GM18951 (cell line): ENCODE measurements around the gene RAE1.
A peak's percentile ranks its signal among the peaks of the same experiment; 100 is the strongest.

ENCODE experiments used
- POLR2A ChIP-seq: IDR thresholded peaks from 4 replicates; pipeline ENCODE4 v1.6.1; 2011; ENCODE audit warnings: mild to moderate bottlenecking; ENCODE audit not compliant: insufficient read length, insufficient read depth; ENCODE audit errors: extremely low read depth
- in situ Hi-C: fragments of 300-500 bp; cut with MboI; formaldehyde crosslinking; loops from one replicate; pipeline ENCODE4 v1.12.0; 2022; ENCODE audit warnings: low sequenced_read_pairs, mixed read lengths, inconsistent platforms; ENCODE audit not compliant: unreplicated experiment

RAE1 gene

GRCh38 chr20:57381596-57382503 lies 30.8 kb downstream of the RAE1 start:
- TF ChIP-seq POLR2A, result no peak
- in situ Hi-C loops, result loop anchor here (10.0 to 25.0 kb wide), 2 partner anchors 213 to 830 kb away; no protein-coding TSS in a partner anchor

- no peak for TF ChIP-seq POLR2A
- in situ Hi-C loops, result loop anchor here (10.0 to 25.0 kb wide), 2 partner anchors 212 to 830 kb away; no protein-coding TSS in a partner anchor
These were observed 31.5 kb downstream of the RAE1 start for GRCh38 chr20:57382516-57382915.

GRCh38 chr20:57383447-57384347 lies 32.6 kb downstream of the RAE1 start:
- in situ Hi-C loops, result loop anchor here (10.0 to 25.0 kb wide), 2 partner anchors 211 to 829 kb away; no protein-coding TSS in a partner anchor
- TF ChIP-seq POLR2A, result no peak

GRCh38 chr20:57384486-57384885 lies 33.4 kb downstream of the RAE1 start:
- in situ Hi-C loops, result loop anchor here (10.0 to 25.0 kb wide), 2 partner anchors 210 to 828 kb away; no protein-coding TSS in a partner anchor
- no peak for TF ChIP-seq POLR2A

- TF ChIP-seq POLR2A, result no peak
- in situ Hi-C loops, result loop anchor here (10.0 to 25.0 kb wide), 2 partner anchors 210 to 827 kb away; no protein-coding TSS in a partner anchor
These were observed 34.1 kb downstream of the RAE1 start for GRCh38 chr20:57384953-57385761.

GRCh38 chr20:57385940-57386339 lies 34.9 kb downstream of the RAE1 start:
- in situ Hi-C loops, result loop anchor here (10.0 to 25.0 kb wide), 2 partner anchors 209 to 826 kb away; no protein-coding TSS in a partner anchor
- no peak for TF ChIP-seq POLR2A

GRCh38 chr20:57386762-57387161 lies 35.7 kb downstream of the RAE1 start:
- no peak for TF ChIP-seq POLR2A

GRCh38 chr20:57387463-57387862 lies 36.4 kb downstream of the RAE1 start:
- in situ Hi-C loops, result loop anchor here (10.0 to 25.0 kb wide), 2 partner anchors 207 to 825 kb away; no protein-coding TSS in a partner anchor

More at GRCh38 chr20:57386762-57387161, 35.7 kb downstream of the RAE1 start:
- in situ Hi-C loops, result loop anchor here (10.0 to 25.0 kb wide), 2 partner anchors 208 to 826 kb away; no protein-coding TSS in a partner anchor

GRCh38 chr20:57387945-57388371 lies 36.9 kb downstream of the RAE1 start:
- TF ChIP-seq POLR2A, result no peak
- in situ Hi-C loops, result loop anchor here (10.0 to 25.0 kb wide), 2 partner anchors 207 to 824 kb away; no protein-coding TSS in a partner anchor

More at GRCh38 chr20:57387463-57387862, 36.4 kb downstream of the RAE1 start:
- no peak for TF ChIP-seq POLR2A

- TF ChIP-seq POLR2A, result peak; percentile 56
- in situ Hi-C loops, result loop anchor here (10.0 to 25.0 kb wide), 2 partner anchors 206 to 823 kb away; no protein-coding TSS in a partner anchor
These were observed 38.1 kb downstream of the RAE1 start for GRCh38 chr20:57388953-57389694.
